GM12873 (cell line): ENCODE measurements around the gene NKX3-2.

Experiments used
- CTCF ChIP-seq: IDR thresholded peaks from 2 replicates; pipeline ENCODE4 v1.5.1; 2012; ENCODE audit warnings: low read depth, mild to moderate bottlenecking, moderate library complexity, low read length, control low read depth; ENCODE audit not compliant: insufficient read depth; ENCODE audit errors: missing control alignments

NKX3-2 gene

GRCh38 chr4:13535708-13536361 is 8.5 kb downstream of the NKX3-2 start:
- TF ChIP-seq CTCF = no peak

- no peak for TF ChIP-seq CTCF
Observed at GRCh38 chr4:13535118-13535517, 9.2 kb downstream of the NKX3-2 start.

GRCh38 chr4:13534344-13535063 is 9.8 kb downstream of the NKX3-2 start:
- TF ChIP-seq CTCF = no peak

- TF ChIP-seq CTCF = no peak
Observed at GRCh38 chr4:13533670-13534343, 10.5 kb downstream of the NKX3-2 start.

- no peak for TF ChIP-seq CTCF
Observed at GRCh38 chr4:13531625-13531998, 12.7 kb downstream of the NKX3-2 start.

GRCh38 chr4:13530823-13531624 is 13.3 kb downstream of the NKX3-2 start:
- no peak for TF ChIP-seq CTCF
